H1 (cell line): ENCODE data around the gene SDR39U1. TPM values are rescaled to one million over a fixed set of nuclear protein-coding genes. Genes with fewer than 3 reads are reported as not detected.

Source experiments
- CTCF ChIA-PET: fragments of 300-600 bp; sonication (Branson Sonifier 250); formaldehyde crosslinking; loops from one replicate; lab custom pipeline; 2021; ENCODE audit not compliant: partially characterized antibody; lab: Charles Lee
- POLR2A ChIA-PET: fragments of 300-600 bp; sonication (Branson Sonifier 250); formaldehyde crosslinking; loops from one replicate; lab custom pipeline; 2021; ENCODE audit warnings: inconsistent platforms; ENCODE audit not compliant: partially characterized antibody; lab: Charles Lee
- DNase-seq, 2 experiments: peaks; one replicate each; pipeline versions ENCODE4 v3.0.0 to v3.0.0-alpha.2; 2010 to 2022; ENCODE audit warnings: low spot score in 2 of 2, low read depth in 1 of 2, mixed read lengths in 1 of 2
- FAIRE-seq: peaks from 2 replicates; lab custom pipeline; 2011; peaks lifted over from hg19 to GRCh38; lab: Jason Lieb, UNC
- H2AFZ ChIP-seq: 2 replicates; pipeline ENCODE4 v1.8.1; 2012; ENCODE audit warnings: low read length, inconsistent platforms
- H2AK5ac ChIP-seq: 2 replicates; pipeline ENCODE4 v1.6.1; 2013; ENCODE audit warnings: low read depth, low read length
- H2BK120ac ChIP-seq: replicated peaks from 2 replicates; pipeline ENCODE3; 2013; ENCODE audit warnings: low read depth, low read length, inconsistent platforms
- H2BK12ac ChIP-seq: 2 replicates; pipeline ENCODE4 v1.6.1; 2013; ENCODE audit warnings: low read depth, low read length
- H2BK15ac ChIP-seq: 2 replicates; pipeline ENCODE4 v1.6.1; 2013; ENCODE audit warnings: low read length
- H2BK20ac ChIP-seq: 2 replicates; pipeline ENCODE4 v1.6.1; 2013; ENCODE audit warnings: low read length
- H2BK5ac ChIP-seq: 2 replicates; pipeline ENCODE4 v1.6.1; 2013; ENCODE audit warnings: low read depth, low read length
- H3K14ac ChIP-seq: 2 replicates; pipeline ENCODE4 v1.6.1; 2013; ENCODE audit warnings: inconsistent platforms; ENCODE audit not compliant: insufficient read length
- H3K18ac ChIP-seq: 2 replicates; pipeline ENCODE4 v1.6.1; 2013; ENCODE audit warnings: low read length; ENCODE audit errors: extremely low read depth
- H3K23ac ChIP-seq: 2 replicates; pipeline ENCODE4 v1.6.1; 2013; ENCODE audit warnings: inconsistent platforms; ENCODE audit not compliant: insufficient read length
- H3K23me2 ChIP-seq: 2 replicates; pipeline ENCODE4 v1.6.1; 2013; ENCODE audit warnings: low read depth, low read length
- H3K27ac ChIP-seq: 2 replicates; pipeline ENCODE4 v1.6.1; 2011; ENCODE audit warnings: low read depth, low read length, inconsistent platforms
- H3K27me3 ChIP-seq, 4 experiments: replicated peaks in 1 of 4; 1 replicate in 1 of 4; 2 replicates in 3 of 4; pipeline versions ENCODE4 v1.6.1 to v1.8.1; 2011 to 2013; ENCODE audit warnings: low read length in 3 of 4, mild to moderate bottlenecking in 3 of 4, inconsistent platforms in 2 of 4, mixed read lengths in 2 of 4, moderate library complexity in 1 of 4; ENCODE audit not compliant: control insufficient read depth in 3 of 4, insufficient read depth in 3 of 4; ENCODE audit errors: extremely low read depth in 1 of 4
- H3K36me3 ChIP-seq, 4 experiments: 2 replicates each; pipeline versions ENCODE4 v1.6.1 to v1.8.1; 2011 to 2013; ENCODE audit warnings: mild to moderate bottlenecking in 4 of 4, low read length in 3 of 4, moderate library complexity in 2 of 4, control low read depth in 1 of 4, inconsistent platforms in 1 of 4; ENCODE audit not compliant: insufficient read depth in 4 of 4, control insufficient read depth in 2 of 4
- H3K4ac ChIP-seq: replicated peaks from 2 replicates; pipeline ENCODE3; 2013; ENCODE audit warnings: low read length, low read depth, mixed read lengths, inconsistent platforms; ENCODE audit not compliant: insufficient read length
- H3K4me1 ChIP-seq, 4 experiments: replicated peaks in 1 of 4; 1 replicate in 1 of 4; 2 replicates in 3 of 4; pipeline versions ENCODE4 v1.6.1 to v1.8.1; 2011 to 2013; ENCODE audit warnings: low read length in 3 of 4, inconsistent platforms in 2 of 4, mixed read lengths in 1 of 4; ENCODE audit not compliant: insufficient read depth in 4 of 4, control insufficient read depth in 3 of 4
- H3K4me2 ChIP-seq, 2 experiments: 2 replicates each; pipeline versions ENCODE4 v1.6.1 to v1.8.1; 2011 to 2013; ENCODE audit warnings: low read depth in 2 of 2, low read length in 2 of 2, control low read depth in 1 of 2, inconsistent platforms in 1 of 2, mild to moderate bottlenecking in 1 of 2; ENCODE audit not compliant: insufficient read depth in 1 of 2
- H3K4me3 ChIP-seq, 4 experiments: fragments of 200-600, 300-600 bp in 1 of 4; sonication (generic), shearing (Covaris generic), sonication (Bioruptor Twin) in 1 of 4; 2 replicates each; pipeline versions ENCODE4 v1.5.1 to v1.8.1; 2011 to 2016; ENCODE audit warnings: low read length in 4 of 4, low read depth in 3 of 4, control low read depth in 2 of 4, inconsistent platforms in 2 of 4, mild to moderate bottlenecking in 2 of 4, mixed read lengths in 1 of 4, moderate library complexity in 1 of 4; ENCODE audit not compliant: insufficient read depth in 2 of 4; ENCODE audit errors: extremely low read depth in 1 of 4
- H3K56ac ChIP-seq: replicated peaks from 2 replicates; pipeline ENCODE3; 2013; ENCODE audit warnings: low read depth, mild to moderate bottlenecking, mixed read lengths, low read length, inconsistent platforms; ENCODE audit not compliant: insufficient read length
- H3K79me1 ChIP-seq: 2 replicates; pipeline ENCODE4 v1.6.1; 2013; ENCODE audit warnings: low read depth, low read length, control low read depth
- H3K79me2 ChIP-seq, 2 experiments: 2 replicates each; pipeline versions ENCODE4 v1.6.1 to v1.8.1; 2012 to 2013; ENCODE audit warnings: low read length in 2 of 2, mild to moderate bottlenecking in 2 of 2, inconsistent platforms in 1 of 2; ENCODE audit not compliant: insufficient read depth in 2 of 2, control insufficient read depth in 1 of 2
- H3K9ac ChIP-seq, 4 experiments: replicated peaks in 1 of 4; 1 replicate in 1 of 4; 2 replicates in 3 of 4; pipeline versions ENCODE4 v1.6.1 to v1.8.1; 2011 to 2013; ENCODE audit warnings: low read depth in 3 of 4, low read length in 3 of 4, control low read depth in 2 of 4, mild to moderate bottlenecking in 2 of 4, moderate library complexity in 2 of 4, inconsistent platforms in 1 of 4; ENCODE audit errors: extremely low read depth in 1 of 4
- H3K9me3 ChIP-seq, 2 experiments: 2 replicates each; pipeline versions ENCODE4 v1.6.1 to v1.8.1; 2012 to 2013; ENCODE audit warnings: mild to moderate bottlenecking in 2 of 2, moderate library complexity in 2 of 2, control low read depth in 1 of 2, inconsistent platforms in 1 of 2, low read depth in 1 of 2, low read length in 1 of 2, mixed read lengths in 1 of 2; ENCODE audit not compliant: insufficient read depth in 2 of 2
- H4K20me1 ChIP-seq, 2 experiments: replicated peaks in 1 of 2; 2 replicates each; pipeline versions ENCODE3 to v1.8.1; 2011 to 2013; ENCODE audit warnings: inconsistent platforms in 2 of 2, low read length in 2 of 2, mild to moderate bottlenecking in 1 of 2; ENCODE audit not compliant: insufficient read depth in 2 of 2, control insufficient read depth in 1 of 2
- H4K5ac ChIP-seq: 2 replicates; pipeline ENCODE4 v1.6.1; 2013; ENCODE audit warnings: low read length, low read depth, mixed read lengths, inconsistent platforms; ENCODE audit not compliant: insufficient read length
- H4K8ac ChIP-seq: 2 replicates; pipeline ENCODE4 v1.8.0; 2013; ENCODE audit warnings: mild to moderate bottlenecking, moderate library complexity, low read length, inconsistent platforms; ENCODE audit not compliant: insufficient read depth; ENCODE audit errors: extremely low read depth
- H4K91ac ChIP-seq: replicated peaks from 2 replicates; pipeline ENCODE3; 2013; ENCODE audit warnings: low read length, mixed read lengths, inconsistent platforms; ENCODE audit not compliant: insufficient read length
- ATF3 ChIP-seq: IDR thresholded peaks from 2 replicates; pipeline ENCODE4 v1.6.1; 2011; ENCODE audit warnings: low read depth, mild to moderate bottlenecking, low read length; ENCODE audit not compliant: insufficient read depth
- CBX5 ChIP-seq: fragments of 300-800, 300-1000 bp; sonication (generic); IDR thresholded peaks from 2 replicates; pipeline ENCODE4 v1.7.1; 2016; ENCODE audit warnings: antibody characterized with exemption, low read length, low read depth
- EP300 ChIP-seq, 2 experiments: IDR thresholded peaks; 1 replicate in 1 of 2; 2 replicates in 1 of 2; pipeline ENCODE4 v1.6.1; 2011 to 2012; ENCODE audit warnings: low read depth in 2 of 2, low read length in 2 of 2, mild to moderate bottlenecking in 2 of 2, borderline replicate concordance in 1 of 2, inconsistent platforms in 1 of 2, moderate library complexity in 1 of 2
- SAP30 ChIP-seq: fragments of 300-600 bp; sonication (generic); IDR thresholded peaks from 2 replicates; pipeline ENCODE4 v1.7.1; 2012; ENCODE audit warnings: low read length, moderate library complexity, mild to moderate bottlenecking, inconsistent platforms; ENCODE audit not compliant: insufficient read depth, insufficient replicate concordance
- ZNF274 ChIP-seq: IDR thresholded peaks from 2 replicates; pipeline ENCODE4 v1.7.0; 2012; ENCODE audit warnings: low read length, borderline replicate concordance; ENCODE audit errors: extremely low read depth
- WGBS, 2 experiments: shearing (Covaris generic) in 1 of 2; methylation state at CpG; one replicate each; pipeline versions ENCODE4 v1.1.6 to v1.1.7; 2013 to 2015; ENCODE audit warnings: low lambda C conversion rate in 2 of 2, mixed read lengths in 2 of 2, inconsistent platforms in 1 of 2, low coverage in 1 of 2, missing lambda C conversion rate in 1 of 2; ENCODE audit not compliant: insufficient replicate concordance in 2 of 2, insufficient coverage in 1 of 2, insufficient read length in 1 of 2; ENCODE audit errors: extremely low coverage in 1 of 2, missing lambda C conversion rate in 1 of 2; 5-methylcytosine and 5-hydroxymethylcytosine counted together
- polyA plus RNA-seq, 7 experiments: library from polyadenylated mRNA; depleted of rRNA in 3 of 7; stranded (reverse) in 5 of 7; unstranded in 2 of 7; fragments of >200 nt in 5 of 7; fragments of 200-250 nt in 2 of 7; gene quantifications; 1 replicate in 5 of 7; 2 replicates in 1 of 7; 4 replicates in 1 of 7; pipeline versions ENCODE4 v1.2.1 to v1.2.3, GENCODE V29; 2011 to 2013; ENCODE audit warnings: missing spikeins in 2 of 7, mixed read lengths in 2 of 7
- total RNA-seq: library from RNA; stranded (reverse); fragmentation: NEBNext Ultra II Directional; extraction: Animal tissue kit (Norgen Biotek cat#: 25700); gene quantifications from 2 replicates; pipeline ENCODE4 v1.2.1, GENCODE V29; 2021

The SDR39U1 gene
- total and polyA plus RNA-seq, 2 of the 8 experiments (the other 6 are each of a cell fraction or from before 2014, with no cell fraction given): 46.7 to 98.8 TPM

DNA sequence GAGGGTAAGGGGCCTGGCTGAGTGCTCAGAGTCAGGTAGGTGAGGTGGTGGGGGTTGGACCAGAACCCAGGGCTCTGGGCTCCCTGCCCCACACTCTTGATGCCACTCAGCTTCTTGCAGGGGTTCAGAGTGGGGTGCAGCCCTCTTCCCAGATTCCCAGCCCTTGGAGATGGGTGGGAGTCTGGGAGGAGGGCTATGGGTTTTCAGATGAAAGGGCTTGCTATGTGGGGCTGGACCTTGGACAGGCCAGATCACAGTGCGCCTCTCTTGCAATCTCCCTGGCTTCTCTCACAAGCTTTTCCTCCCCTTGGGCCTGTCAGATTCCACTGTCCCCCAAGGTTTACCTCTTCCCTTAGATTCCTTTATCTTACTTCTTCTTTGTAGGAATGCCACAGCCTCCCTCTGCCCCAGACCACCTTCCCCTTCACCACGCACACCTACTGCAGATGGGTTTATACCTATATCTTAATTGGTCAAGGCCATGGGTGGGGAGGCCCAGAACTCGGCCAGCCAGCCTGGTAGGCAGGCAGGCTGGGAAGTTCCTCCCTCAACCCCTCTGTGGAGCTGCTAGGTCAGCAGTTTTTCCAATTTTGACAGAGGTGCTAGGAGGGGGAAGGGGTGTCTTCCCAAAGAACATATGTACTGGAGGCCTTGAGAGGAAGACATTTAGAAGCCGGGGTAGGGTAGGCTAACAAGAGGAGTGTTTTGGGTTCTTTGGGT, 42.4 kb downstream of the SDR39U1 start:
- H3K23me2 ChIP-seq: peaks cover 12% of the 10 kb centered on the region; the same call in 1 of the 2 replicates
- no peaks in the 10 kb centered on the region for H3K79me2 ChIP-seq
- H2BK120ac ChIP-seq: no peak overlapping the region
- H4K20me1 ChIP-seq: peaks cover 0 to 2% of the 10 kb centered on the region in 2 experiments
- no peak overlapping the region for H2BK20ac ChIP-seq
- no peaks in the 10 kb centered on the region for H3K36me3 ChIP-seq
- no peaks in the 10 kb centered on the region for H3K79me1 ChIP-seq
- H2AFZ ChIP-seq: no peak overlapping the region
- ChIA-PET POLR2A (interaction anchor here (0.9 to 3.4 kb wide), 3 partner anchors 9 to 30 kb away, joined by 3 to 20 read pairs (median 6); partner anchors contain the start of genes CBLN3 and KHNYN), CTCF (interaction anchor here (0.6 to 10.7 kb wide), 8 partner anchors 13 to 68 kb away, joined by 3 to 69 read pairs (median 3); no protein-coding TSS in a partner anchor)
- peaks cover 0 to 3% (median 0%) of the 10 kb centered on the region in 4 experiments; a peak in 1 of 7 replicates for H3K27me3 ChIP-seq
- H3K23ac ChIP-seq: no peak overlapping the region
- H3K9ac ChIP-seq: peak overlapping the region in 1 of 4 experiments; percentile 31; a peak in 1 of 7 replicates
- no peak overlapping the region for H3K4ac ChIP-seq
- H3K27ac ChIP-seq: no peak overlapping the region
- H3K56ac ChIP-seq: no peak overlapping the region
- H3K18ac ChIP-seq: no peak overlapping the region
- H2BK12ac ChIP-seq: peak overlapping the region; percentile 39; the same call in 1 of the 2 replicates
- no peak overlapping the region for H4K5ac ChIP-seq
- H4K8ac ChIP-seq: peak overlapping the region; percentile 28; the same call in 1 of the 2 replicates
- H3K4me2 ChIP-seq: peak overlapping the region; percentile 93 to 98
- WGBS, 2 experiments: 69% methylated on average over 4 of the region's 4 CpGs; no CpG with 5 or more reads in 1 of the 2 experiments
- DNase-seq (no peak), FAIRE-seq (no peak)
- no peak overlapping the region for H2AK5ac ChIP-seq
- H3K9me3 ChIP-seq: no peaks in the 10 kb centered on the region
- H2BK15ac ChIP-seq: no peak overlapping the region
- peak overlapping the region; percentile 68 to 80 (median 78); a peak in 5 of 8 replicates for H3K4me3 ChIP-seq
- no peak overlapping the region for H3K14ac ChIP-seq
- no peak overlapping the region for H4K91ac ChIP-seq
- TF ChIP-seq SAP30 (no peak), EP300 (IDR thresholded peaks at IDR 0.05; ENCODE audit: borderline replicate concordance in 1 of 2, low read depth in 2 of 2, low read length in 2 of 2) (no peak), ZNF274 (no peak), ATF3 (no peak), CBX5 (no peak)
- peaks cover 0 to 14% (median 10%) of the 10 kb centered on the region in 4 experiments for H3K4me1 ChIP-seq
- peak overlapping the region; percentile 30; the same call in 1 of the 2 replicates for H2BK5ac ChIP-seq
